Astrocyte of the cerebellum (primary cell): ENCODE results near the gene NAPSA.

Experiments used
- DNase-seq: peaks from one replicate; pipeline ENCODE4 v3.0.0-alpha.2; 2011; ENCODE audit warnings: low read depth
- H3K4me3 ChIP-seq: 2 replicates; pipeline ENCODE4 v1.5.1; 2011; ENCODE audit warnings: mild to moderate bottlenecking, low read depth, low read length, moderate library complexity
- in situ Hi-C: cut with HindIII; loops from 2 replicates; pipeline ENCODE4 v1.10.0; 2017; ENCODE audit warnings: low sequenced_read_pairs
- TF ChIP-seq, protein P1 (sequence below): IDR thresholded peaks from 2 replicates; pipeline ENCODE4 v1.5.1; 2012; ENCODE audit warnings: low read length, low read depth, moderate library complexity, mild to moderate bottlenecking; ENCODE audit errors: missing control alignments

NAPSA gene

GRCh38 chr19:50312967-50313811, 52.2 kb downstream of the NAPSA start:
- H3K4me3 ChIP-seq: no peak overlapping the region
- no peak for DNase-seq
- in situ Hi-C loops: no loop called here
- TF ChIP-seq, protein P1, sequence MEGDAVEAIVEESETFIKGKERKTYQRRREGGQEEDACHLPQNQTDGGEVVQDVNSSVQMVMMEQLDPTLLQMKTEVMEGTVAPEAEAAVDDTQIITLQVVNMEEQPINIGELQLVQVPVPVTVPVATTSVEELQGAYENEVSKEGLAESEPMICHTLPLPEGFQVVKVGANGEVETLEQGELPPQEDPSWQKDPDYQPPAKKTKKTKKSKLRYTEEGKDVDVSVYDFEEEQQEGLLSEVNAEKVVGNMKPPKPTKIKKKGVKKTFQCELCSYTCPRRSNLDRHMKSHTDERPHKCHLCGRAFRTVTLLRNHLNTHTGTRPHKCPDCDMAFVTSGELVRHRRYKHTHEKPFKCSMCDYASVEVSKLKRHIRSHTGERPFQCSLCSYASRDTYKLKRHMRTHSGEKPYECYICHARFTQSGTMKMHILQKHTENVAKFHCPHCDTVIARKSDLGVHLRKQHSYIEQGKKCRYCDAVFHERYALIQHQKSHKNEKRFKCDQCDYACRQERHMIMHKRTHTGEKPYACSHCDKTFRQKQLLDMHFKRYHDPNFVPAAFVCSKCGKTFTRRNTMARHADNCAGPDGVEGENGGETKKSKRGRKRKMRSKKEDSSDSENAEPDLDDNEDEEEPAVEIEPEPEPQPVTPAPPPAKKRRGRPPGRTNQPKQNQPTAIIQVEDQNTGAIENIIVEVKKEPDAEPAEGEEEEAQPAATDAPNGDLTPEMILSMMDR: no peak

- no peak for DNase-seq
- TF ChIP-seq, protein P1: no peak
- no peak overlapping the region for H3K4me3 ChIP-seq
- in situ Hi-C loops: no loop called here
These were observed 53.5 kb downstream of the NAPSA start for GRCh38 chr19:50311723-50312635.

GRCh38 chr19:50310759-50311465, 54.5 kb downstream of the NAPSA start:
- in situ Hi-C loops: no loop called here
- no peak overlapping the region for H3K4me3 ChIP-seq

GRCh38 chr19:50309396-50310125, 55.9 kb downstream of the NAPSA start:
- in situ Hi-C loops: no loop called here
- TF ChIP-seq, protein P1: no peak
- no peak for DNase-seq
- no peak overlapping the region for H3K4me3 ChIP-seq

More at GRCh38 chr19:50310759-50311465, 54.5 kb downstream of the NAPSA start:
- no peak for DNase-seq
- TF ChIP-seq, protein P1: no peak

DNA sequence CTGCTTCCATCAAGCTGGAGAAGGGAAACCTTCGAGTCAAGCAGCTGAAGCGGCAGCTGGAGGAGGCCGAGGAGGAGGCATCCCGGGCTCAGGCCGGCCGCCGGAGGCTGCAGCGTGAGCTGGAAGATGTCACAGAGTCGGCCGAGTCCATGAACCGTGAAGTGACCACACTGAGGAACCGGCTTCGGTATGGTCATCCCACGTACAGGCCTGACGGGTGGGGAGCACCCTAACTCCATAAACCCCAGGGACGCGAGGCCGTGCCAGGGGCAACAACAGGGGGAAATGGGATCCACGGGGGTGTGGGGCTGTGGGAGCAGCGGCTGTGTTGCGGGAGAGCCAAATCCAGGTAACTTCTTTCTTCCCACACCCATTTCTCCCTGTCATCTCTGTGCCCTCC, 56.4 kb downstream of the NAPSA start:
- TF ChIP-seq, protein P1: no peak
- in situ Hi-C loops: no loop called here
- no peak for DNase-seq
- H3K4me3 ChIP-seq: no peak overlapping the region
